GM20000 (cell line): ENCODE results near the gene OR2F2.

Experiments
- DNase-seq: peaks from one replicate; pipeline ENCODE4 v3.0.0; 2012; ENCODE audit warnings: low spot score
- TF ChIP-seq, protein P1 (sequence below): IDR thresholded peaks from 2 replicates; pipeline ENCODE4 v1.5.1; 2012; ENCODE audit warnings: mild to moderate bottlenecking, control low read depth; ENCODE audit errors: extremely low read depth, missing control alignments

Gene OR2F2

DNA sequence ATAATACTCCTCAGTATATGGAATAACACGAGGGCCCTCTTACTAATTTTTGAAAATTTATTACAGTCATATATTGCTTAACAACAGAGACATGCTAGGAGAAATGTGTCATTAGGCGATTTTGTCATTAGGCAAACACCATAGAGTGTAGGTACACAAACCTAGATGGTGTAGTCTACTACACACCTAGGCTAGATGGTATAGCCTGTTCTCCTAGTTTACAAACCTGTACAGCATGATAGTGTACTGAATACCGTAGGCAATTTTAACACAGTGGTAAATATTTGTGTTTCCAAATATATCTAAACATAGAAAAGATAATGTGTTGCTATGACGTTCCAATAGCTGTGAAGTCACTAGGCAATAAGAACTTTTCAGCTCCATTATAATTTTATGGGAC lies 32.4 kb downstream of the OR2F2 start:
- TF ChIP-seq, protein P1, sequence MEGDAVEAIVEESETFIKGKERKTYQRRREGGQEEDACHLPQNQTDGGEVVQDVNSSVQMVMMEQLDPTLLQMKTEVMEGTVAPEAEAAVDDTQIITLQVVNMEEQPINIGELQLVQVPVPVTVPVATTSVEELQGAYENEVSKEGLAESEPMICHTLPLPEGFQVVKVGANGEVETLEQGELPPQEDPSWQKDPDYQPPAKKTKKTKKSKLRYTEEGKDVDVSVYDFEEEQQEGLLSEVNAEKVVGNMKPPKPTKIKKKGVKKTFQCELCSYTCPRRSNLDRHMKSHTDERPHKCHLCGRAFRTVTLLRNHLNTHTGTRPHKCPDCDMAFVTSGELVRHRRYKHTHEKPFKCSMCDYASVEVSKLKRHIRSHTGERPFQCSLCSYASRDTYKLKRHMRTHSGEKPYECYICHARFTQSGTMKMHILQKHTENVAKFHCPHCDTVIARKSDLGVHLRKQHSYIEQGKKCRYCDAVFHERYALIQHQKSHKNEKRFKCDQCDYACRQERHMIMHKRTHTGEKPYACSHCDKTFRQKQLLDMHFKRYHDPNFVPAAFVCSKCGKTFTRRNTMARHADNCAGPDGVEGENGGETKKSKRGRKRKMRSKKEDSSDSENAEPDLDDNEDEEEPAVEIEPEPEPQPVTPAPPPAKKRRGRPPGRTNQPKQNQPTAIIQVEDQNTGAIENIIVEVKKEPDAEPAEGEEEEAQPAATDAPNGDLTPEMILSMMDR = no peak
- DNase-seq = no peak

DNA sequence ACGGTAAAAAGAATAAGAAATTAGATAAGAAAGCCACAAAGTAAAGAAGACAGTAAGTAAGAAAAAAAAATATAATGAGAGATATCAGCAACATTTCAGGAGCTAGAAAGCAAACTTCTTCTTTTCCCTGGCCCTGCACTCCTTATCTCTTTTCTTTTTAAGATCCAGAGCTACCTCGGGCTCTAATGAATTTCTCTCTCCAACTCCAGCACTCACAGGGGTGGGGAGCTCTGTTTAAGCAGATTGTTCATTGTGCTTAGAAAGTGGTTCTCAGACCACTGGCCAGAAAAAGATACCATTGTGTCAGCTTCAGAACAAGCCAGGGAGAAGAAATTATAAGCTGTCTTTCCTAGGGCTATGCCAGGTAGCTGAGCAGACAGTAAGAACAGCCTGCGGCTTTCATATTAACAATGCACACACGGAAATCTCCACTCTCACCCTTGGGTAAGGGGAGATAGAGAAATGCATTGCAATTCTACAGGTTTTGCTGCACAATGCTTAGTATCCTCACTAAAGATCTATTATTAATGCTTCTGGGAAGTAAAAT lies 38.9 kb downstream of the OR2F2 start:
- no peak for DNase-seq
- TF ChIP-seq, protein P1 = no peak

DNA sequence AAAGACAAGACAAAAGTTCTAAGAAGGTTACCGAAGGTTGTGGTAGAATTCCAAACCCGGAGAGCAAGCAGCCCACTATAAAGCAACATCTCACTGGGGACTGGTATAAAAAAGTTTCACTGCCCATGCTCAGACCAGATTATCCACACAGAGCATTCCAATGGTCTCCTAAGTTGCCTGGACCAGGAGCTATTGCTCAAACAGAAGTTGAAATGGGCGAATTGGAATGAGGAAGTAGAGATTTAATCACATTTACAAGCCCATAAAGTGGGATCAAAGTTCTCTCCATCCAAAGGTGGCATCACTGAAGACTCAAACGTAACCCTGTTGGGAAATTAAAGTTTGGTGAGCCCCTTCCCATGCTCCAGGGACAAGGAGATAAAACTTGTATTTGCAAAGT lies 39.4 kb downstream of the OR2F2 start:
- DNase-seq = no peak
- TF ChIP-seq, protein P1 = no peak

DNA sequence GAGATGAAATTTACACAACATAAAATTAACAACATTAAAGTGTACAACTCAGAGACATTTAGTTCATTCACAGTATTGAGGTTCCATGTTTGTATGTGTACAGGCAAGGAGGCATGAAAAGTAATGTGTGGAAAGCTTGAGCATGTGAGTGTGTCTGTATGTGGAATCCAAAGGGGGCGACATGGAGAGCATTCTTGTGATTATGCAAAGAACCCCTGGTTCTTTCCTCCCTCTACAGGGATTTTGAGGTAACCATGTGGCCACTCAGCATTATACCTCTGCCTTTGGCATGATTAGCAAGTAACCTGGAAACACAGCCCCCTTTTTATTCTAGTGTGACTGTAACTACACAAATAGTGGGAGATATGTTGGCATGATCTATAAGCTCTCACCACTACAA lies 40.6 kb downstream of the OR2F2 start:
- no peak for DNase-seq
- TF ChIP-seq, protein P1 = no peak

DNA sequence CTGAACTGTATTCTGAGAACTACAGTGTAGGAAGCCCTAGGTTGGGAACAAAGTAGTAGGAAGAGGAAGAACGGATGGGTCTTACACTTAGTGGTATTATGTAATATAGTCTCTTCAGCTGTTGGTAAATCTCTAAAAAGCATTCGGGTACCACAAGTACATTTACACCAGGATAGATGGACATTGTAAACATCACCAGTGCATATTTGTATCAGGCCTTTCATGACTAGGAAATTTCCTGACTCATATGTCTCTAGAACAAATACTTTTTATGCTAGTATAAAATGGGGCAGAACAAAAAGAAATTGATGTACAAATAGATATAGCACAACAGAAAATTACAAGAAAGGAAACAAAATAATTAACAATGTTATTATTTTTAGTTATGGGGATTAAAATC lies 43.6 kb downstream of the OR2F2 start:
- DNase-seq = no peak
- TF ChIP-seq, protein P1 = no peak

DNA sequence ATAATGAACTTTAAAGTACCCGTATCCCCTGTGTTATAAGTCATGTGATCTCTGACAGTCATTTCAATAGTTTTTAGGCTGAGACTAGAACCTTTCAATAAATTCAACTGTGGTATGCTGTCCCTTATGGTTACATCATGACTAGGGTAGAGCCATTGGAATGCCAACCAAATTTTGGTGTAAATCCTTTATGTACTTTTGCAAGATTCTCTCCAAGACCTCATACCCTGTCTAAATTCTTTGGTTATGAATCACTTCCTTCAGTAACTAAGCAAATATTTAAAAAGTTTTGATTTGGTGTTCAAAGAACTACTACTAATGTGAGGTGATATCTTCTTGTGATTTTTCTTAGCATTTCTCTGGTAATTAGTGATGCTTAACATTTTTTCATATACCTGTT lies 44.3 kb downstream of the OR2F2 start:
- DNase-seq = no peak
- TF ChIP-seq, protein P1 = no peak

DNA sequence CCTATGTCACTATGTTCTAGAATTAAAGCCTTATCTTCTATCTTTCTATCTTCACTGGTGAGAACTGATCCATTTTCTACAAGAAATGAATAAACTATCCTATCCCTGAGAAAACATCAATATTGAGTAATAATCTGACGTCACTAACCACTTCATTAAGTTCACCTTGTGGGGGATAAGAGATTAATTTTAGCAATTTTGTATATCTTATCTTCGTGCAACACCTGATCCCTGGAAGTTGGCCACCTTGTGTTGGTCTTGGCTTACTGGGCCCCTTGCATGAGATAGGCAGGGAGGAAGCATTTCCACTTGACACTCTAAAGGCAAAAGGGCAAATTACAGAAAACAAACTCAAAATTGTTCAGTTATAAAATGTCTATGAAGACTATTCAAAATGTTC lies 45.0 kb downstream of the OR2F2 start:
- TF ChIP-seq, protein P1 = no peak
- no peak for DNase-seq
